Stimulated activated CD8-positive, alpha-beta memory T cell treated with anti-CD3 and anti-CD28 coated beads, Interleukin-7, amount 100 ng/mL, for 1 hour (primary cell): Measurements from ENCODE around the gene SRGAP2B.
"Not testable (repeated sequence)": the region's sequence is repeated elsewhere in the genome, so short reads cannot be mapped to it uniquely, and the experiment has no call there.

Source experiments
- DNase-seq, 2 donors: peaks; one replicate each; pipeline ENCODE4 v3.0.0-alpha.2; 2020; ENCODE audit warnings: low read depth in 2 of 2

Gene SRGAP2B

GRCh38 chr1:144998134-144998980, 96.8 kb downstream of the SRGAP2B start:
- not testable (repeated sequence) for DNase-seq

GRCh38 chr1:144995833-144996410, 99.2 kb downstream of the SRGAP2B start:
- DNase-seq, result not testable (repeated sequence)

- not testable (repeated sequence) for DNase-seq
These were observed 102.2 kb downstream of the SRGAP2B start for GRCh38 chr1:144992915-144993314.

GRCh38 chr1:144990611-144991010, 104.5 kb downstream of the SRGAP2B start:
- DNase-seq, result not testable (repeated sequence)

GRCh38 chr1:144987131-144987530, 108.0 kb downstream of the SRGAP2B start:
- not testable (repeated sequence) for DNase-seq

GRCh38 chr1:144986171-144986860, 108.8 kb downstream of the SRGAP2B start:
- not testable (repeated sequence) for DNase-seq

GRCh38 chr1:144985550-144986170, 109.5 kb downstream of the SRGAP2B start:
- not testable (repeated sequence) for DNase-seq

GRCh38 chr1:144982802-144983525, 112.2 kb downstream of the SRGAP2B start:
- not testable (repeated sequence) for DNase-seq

GRCh38 chr1:144981157-144981556, 114.0 kb downstream of the SRGAP2B start:
- DNase-seq, result not testable (repeated sequence)

- DNase-seq, result not testable (repeated sequence)
These were observed 115.0 kb downstream of the SRGAP2B start for GRCh38 chr1:144979960-144980595.

- not testable (repeated sequence) for DNase-seq
These were observed 117.3 kb downstream of the SRGAP2B start for GRCh38 chr1:144977856-144978255.

GRCh38 chr1:144971936-144972335, 123.2 kb downstream of the SRGAP2B start:
- DNase-seq, result not testable (repeated sequence)

- DNase-seq, result not testable (repeated sequence)
These were observed 128.6 kb downstream of the SRGAP2B start for GRCh38 chr1:144966488-144966887.

- not testable (repeated sequence) for DNase-seq
These were observed 130.4 kb downstream of the SRGAP2B start for GRCh38 chr1:144964765-144965164.

- not testable (repeated sequence) for DNase-seq
These were observed 130.9 kb downstream of the SRGAP2B start for GRCh38 chr1:144964186-144964585.

- DNase-seq, result not testable (repeated sequence)
These were observed 131.6 kb downstream of the SRGAP2B start for GRCh38 chr1:144963571-144963970.

- DNase-seq, result not testable (repeated sequence)
These were observed 133.2 kb downstream of the SRGAP2B start for GRCh38 chr1:144961604-144962583.

GRCh38 chr1:144960929-144961488, 134.1 kb downstream of the SRGAP2B start:
- DNase-seq, result not testable (repeated sequence)

- not testable (repeated sequence) for DNase-seq
These were observed 146.7 kb downstream of the SRGAP2B start for GRCh38 chr1:144948390-144948789.
